Measurements from ENCODE around the gene MGMT. TPM values are rescaled to one million over a fixed set of nuclear protein-coding genes. Genes with fewer than 3 reads are reported as not detected.

Gene MGMT
- total and polyA plus RNA-seq, 9 of the 15 experiments (the other 6 are each of a cell fraction or from before 2014, with no cell fraction given) = 0.03 to 0.29 (median 0.11) TPM; not detected in 4

DNA sequence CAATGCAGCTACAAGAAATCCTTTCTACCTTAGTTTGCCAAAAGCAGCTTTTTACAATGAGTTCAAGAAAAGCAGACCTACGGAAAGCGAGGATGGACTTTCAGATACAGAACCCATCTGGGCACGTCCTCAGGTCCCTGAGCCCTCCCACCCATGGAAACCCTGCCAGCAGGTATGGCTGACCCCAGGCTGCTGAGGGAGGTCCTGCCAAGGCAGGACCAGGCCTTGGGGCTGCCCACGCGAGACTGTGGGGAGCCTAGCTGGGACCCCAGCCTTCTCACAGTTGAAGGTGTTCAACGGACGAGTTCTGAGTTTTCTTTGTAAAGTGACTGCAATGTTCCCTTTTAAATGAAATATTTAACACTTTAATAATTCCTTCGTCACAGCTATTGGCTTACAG, 245.0 kb downstream of the MGMT start (continued):
- no peak for TF ChIP-seq CBX3 (IDR thresholded peaks at IDR 0.05; ENCODE audit: borderline replicate concordance in 1 of 2, low read length in 2 of 2)
- TF ChIP-seq, protein P1, sequence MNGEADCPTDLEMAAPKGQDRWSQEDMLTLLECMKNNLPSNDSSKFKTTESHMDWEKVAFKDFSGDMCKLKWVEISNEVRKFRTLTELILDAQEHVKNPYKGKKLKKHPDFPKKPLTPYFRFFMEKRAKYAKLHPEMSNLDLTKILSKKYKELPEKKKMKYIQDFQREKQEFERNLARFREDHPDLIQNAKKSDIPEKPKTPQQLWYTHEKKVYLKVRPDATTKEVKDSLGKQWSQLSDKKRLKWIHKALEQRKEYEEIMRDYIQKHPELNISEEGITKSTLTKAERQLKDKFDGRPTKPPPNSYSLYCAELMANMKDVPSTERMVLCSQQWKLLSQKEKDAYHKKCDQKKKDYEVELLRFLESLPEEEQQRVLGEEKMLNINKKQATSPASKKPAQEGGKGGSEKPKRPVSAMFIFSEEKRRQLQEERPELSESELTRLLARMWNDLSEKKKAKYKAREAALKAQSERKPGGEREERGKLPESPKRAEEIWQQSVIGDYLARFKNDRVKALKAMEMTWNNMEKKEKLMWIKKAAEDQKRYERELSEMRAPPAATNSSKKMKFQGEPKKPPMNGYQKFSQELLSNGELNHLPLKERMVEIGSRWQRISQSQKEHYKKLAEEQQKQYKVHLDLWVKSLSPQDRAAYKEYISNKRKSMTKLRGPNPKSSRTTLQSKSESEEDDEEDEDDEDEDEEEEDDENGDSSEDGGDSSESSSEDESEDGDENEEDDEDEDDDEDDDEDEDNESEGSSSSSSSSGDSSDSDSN (IDR thresholded peaks at IDR 0.05; ENCODE audit: borderline replicate concordance in 1 of 2, low read depth in 2 of 2, low read length in 2 of 2) = no peak
- no peak for TF ChIP-seq ILK (tag; IDR thresholded peaks at IDR 0.05; ENCODE audit: borderline replicate concordance, low read depth)
- no peak for TF ChIP-seq RNF2 (IDR thresholded peaks at IDR 0.05)
- TF ChIP-seq ZNF436 (CRISPR knock-in tag; IDR thresholded peaks at IDR 0.05) = no peak
- no peak for TF ChIP-seq KAT2B (IDR thresholded peaks at IDR 0.05; ENCODE audit: low read depth, low read length)
- no peak for TF ChIP-seq MAFG (tag; conservative IDR thresholded peaks at IDR 0.05)
- TF ChIP-seq, protein P2, sequence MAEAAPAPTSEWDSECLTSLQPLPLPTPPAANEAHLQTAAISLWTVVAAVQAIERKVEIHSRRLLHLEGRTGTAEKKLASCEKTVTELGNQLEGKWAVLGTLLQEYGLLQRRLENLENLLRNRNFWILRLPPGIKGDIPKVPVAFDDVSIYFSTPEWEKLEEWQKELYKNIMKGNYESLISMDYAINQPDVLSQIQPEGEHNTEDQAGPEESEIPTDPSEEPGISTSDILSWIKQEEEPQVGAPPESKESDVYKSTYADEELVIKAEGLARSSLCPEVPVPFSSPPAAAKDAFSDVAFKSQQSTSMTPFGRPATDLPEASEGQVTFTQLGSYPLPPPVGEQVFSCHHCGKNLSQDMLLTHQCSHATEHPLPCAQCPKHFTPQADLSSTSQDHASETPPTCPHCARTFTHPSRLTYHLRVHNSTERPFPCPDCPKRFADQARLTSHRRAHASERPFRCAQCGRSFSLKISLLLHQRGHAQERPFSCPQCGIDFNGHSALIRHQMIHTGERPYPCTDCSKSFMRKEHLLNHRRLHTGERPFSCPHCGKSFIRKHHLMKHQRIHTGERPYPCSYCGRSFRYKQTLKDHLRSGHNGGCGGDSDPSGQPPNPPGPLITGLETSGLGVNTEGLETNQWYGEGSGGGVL (CRISPR knock-in tag; IDR thresholded peaks at IDR 0.05) = no peak
- TF ChIP-seq TAF15 (IDR thresholded peaks at IDR 0.05; ENCODE audit: low read depth, low read length) = no peak
- no peak for TF ChIP-seq TEAD4 (IDR thresholded peaks at IDR 0.05; ENCODE audit: low read length)
- no peak for TF ChIP-seq TEAD4 (CRISPR knock-in tag; IDR thresholded peaks at IDR 0.05; ENCODE audit: borderline replicate concordance)
- no peak for TF ChIP-seq ESRRA (IDR thresholded peaks at IDR 0.05; ENCODE audit: borderline replicate concordance, low read depth)

Measured in K562 (cell line).